T follicular helper cell (primary cell): ENCODE measurements around the gene KLK3.
"Not testable (repeated sequence)": the region's sequence is repeated elsewhere in the genome, so short reads cannot be mapped to it uniquely, and the experiment has no call there.

Source experiments
- DNase-seq: peaks from one replicate; pipeline ENCODE4 v3.0.0-alpha.2; 2020; ENCODE audit warnings: low read depth
- total RNA-seq, 2 experiments: gene quantifications; one replicate each; lab custom pipeline; 2026; lab: John Stamatoyannopoulos, UW

Gene KLK3
- 0 reads per million in 2 experiments for total RNA-seq

DNA sequence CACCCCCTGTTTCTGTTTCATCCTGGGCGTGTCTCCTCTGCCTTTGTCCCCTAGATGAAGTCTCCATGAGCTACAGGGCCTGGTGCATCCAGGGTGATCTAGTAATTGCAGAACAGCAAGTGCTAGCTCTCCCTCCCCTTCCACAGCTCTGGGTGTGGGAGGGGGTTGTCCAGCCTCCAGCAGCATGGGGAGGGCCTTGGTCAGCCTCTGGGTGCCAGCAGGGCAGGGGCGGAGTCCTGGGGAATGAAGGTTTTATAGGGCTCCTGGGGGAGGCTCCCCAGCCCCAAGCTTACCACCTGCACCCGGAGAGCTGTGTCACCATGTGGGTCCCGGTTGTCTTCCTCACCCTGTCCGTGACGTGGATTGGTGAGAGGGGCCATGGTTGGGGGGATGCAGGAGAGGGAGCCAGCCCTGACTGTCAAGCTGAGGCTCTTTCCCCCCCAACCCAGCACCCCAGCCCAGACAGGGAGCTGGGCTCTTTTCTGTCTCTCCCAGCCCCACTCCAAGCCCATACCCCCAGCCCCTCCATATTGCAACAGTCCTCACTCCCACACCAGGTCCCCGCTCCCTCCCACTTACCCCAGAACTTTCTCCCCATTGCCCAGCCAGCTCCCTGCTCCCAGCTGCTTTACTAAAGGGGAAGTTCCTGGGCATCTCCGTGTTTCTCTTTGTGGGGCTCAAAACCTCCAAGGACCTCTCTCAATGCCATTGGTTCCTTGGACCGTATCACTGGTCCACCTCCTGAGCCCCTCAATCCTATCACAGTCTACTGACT lies at the start of gene KLK3:
Gene KLK3, plus strand, starts transcription at position 280 of the 775 bp plus-strand sequence. Its CDS starts 41 bp downstream, at position 321.
- DNase-seq, result no peak

DNA sequence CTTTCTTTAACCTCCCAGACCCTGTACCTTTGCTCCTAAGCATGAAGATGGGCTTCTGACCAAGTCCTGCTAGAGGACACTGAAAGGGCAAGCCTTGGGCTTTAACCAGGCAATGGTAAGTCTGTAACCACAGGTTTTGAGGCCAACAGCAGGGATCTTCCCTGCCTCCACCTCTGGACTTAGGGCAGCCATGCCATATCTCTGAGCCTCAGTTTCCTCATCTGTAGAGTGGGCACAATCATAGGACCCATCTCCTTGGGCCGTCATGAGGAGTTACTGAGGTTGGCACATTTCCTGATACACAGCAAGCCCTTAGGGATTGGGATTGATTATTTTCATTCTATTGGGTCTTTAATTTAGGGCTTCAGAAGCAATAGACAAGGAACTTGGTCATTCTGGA lies 45.9 kb upstream of the KLK3 start:
- no peak for DNase-seq

DNA sequence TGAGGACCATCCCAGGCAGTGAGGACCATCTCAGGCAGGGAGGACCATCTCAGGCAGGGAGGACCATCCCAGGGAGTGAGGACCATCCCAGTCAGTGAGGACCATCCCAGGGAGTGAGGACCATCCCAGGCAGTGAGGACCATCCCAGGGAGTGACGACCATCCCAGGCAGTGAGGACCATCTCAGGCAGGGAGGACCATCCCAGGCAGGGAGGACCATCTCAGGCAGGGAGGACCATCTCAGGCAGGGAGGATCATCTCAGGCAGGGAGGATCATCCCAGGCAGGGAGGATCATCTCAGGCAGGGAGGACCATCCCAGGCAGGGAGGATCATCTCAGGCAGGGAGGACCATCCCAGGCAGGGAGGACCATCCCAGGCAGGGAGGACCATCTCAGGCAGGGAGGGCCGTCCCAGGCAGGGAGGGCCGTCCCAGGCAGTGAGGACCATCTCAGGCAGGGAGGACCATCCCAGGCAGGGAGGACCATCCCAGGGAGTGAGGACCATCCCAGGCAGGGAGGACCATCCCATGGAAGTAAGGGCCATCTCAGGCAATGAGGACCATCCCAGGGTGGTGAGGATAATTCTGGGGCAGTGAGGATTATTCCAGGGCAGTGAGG lies 43.0 kb upstream of the KLK3 start:
- not testable (repeated sequence) for DNase-seq

DNA sequence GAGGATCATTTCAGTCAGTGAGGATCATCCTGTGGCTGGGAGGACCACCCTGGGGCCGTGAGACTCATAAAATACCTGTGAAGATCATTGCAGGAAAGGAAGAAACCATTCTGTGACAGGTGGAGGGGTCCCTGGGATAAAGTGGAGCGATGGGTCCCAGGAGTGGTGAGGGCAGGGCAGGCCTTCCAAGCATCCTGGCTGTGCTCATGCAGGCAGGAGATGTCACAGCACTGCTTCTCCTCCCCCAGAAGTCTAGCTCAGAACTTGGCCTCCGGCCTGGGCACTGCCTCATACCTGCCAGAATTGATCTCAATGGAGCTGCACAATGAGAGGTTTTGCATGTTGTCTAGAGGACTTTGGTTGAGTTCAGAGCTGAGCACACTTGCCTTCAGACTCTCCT lies 42.2 kb upstream of the KLK3 start:
- no peak for DNase-seq

DNA sequence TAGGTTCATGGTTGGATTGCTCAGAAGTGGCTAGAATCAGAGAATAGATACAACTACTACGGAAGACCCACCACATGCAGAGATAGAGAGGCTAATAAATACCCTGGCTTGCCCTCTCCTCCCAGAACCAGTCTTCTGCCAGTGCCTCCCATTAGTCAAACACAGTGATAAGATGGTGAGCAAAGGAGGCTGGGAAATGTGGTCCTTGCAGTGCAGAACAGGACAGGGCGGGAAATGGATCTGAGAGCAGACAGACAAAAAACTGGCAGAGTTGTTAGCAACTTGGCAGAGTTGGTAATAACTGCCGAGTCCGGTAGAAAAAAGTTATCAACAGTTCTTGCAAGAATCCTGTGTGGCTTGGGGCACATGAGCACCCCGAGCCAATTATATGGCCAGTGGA lies 39.8 kb upstream of the KLK3 start:
- DNase-seq, result no peak

DNA sequence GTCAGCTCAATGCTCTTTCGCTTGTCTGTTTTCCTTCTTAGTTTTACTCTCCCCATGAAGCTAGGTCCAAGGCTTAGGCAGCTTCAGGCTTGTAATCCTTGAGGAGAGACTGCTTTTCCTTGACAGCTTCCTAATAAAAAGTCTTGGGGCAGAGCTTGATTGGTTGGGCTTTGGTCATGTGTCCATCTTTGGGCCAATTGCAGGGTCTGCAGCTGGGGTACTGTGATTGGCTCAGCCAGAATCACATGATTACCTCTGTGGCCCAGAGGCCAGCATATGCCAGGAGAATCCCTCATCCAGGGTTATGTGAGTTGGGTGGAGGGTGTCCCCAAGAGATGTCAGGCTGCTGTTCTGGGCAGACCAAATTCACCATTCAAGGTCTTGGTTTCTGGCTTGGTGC lies 39.3 kb upstream of the KLK3 start:
- no peak for DNase-seq

DNA sequence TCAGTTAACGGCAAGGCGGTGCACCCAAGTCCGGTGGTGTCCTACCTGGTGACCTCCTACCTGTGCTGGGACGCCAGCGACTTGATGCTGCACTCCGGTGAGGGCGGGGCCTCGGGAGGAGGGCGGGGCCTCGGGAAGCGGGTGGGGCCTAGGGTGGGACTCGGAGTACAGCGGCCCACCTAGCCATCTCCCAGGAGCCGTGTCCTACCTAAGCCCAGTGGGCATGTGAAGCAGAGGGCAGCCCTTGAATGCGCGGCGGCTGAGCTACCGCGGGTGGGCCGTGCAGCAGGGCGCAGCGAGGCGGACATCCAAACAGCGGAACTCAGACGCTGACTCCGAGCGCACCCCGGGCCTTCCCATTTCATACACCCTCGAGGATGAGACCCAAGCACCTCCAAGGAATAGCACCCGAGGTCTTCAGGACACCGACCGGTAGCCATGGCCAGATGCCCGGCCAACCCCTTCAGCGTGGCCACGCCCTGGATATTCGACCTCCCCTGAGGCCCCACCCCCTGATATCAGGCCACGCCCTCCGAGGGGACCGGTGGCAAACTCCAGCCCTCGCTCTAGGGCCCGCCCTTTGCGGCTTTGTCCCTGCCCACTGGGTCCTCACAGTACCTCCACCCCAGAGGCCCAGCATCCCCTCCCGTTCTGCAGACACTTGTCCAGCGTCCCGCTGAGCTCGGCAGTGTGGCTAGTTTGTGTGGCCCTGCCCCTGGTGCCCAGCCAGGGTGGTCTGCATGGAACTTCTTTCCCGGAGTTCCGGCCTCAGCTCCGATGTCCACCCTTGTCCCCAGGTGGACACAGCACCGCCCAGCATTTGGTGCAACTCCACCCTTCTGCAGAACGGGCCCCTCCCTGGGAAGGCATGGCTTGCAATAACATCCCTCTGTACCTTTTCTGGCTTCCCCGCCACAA lies 36.5 kb upstream of the KLK3 start:
- DNase-seq, result no peak

DNA sequence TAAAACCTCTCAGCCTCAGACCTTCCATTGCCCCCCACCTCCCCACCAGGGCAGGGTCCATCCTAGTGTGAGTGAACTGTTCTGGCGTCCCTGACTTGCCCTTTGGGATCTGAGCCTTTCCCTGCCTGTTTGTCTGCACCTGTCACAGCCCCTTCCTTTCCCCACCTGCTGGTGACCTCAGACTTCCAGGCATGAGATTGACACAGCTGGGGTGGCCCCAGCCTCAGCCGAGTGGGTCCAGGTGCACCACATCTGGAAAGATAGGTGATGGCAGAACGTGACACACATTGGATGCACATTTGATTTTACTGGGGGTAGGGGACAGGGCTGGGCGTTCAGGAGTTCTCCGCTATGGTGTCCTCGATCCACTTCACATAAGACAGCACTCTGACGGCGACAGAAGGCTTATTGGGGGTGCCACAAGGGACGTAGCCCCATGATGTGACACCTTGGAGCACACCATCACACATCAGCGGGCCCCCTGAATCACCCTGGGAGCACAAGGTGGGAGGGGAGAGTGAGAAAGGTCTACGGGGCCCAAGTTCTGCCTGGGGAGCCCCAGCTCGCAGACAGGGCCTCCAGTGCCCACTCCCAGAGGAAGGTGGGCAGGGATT lies 35.7 kb upstream of the KLK3 start:
- DNase-seq, result no peak

DNA sequence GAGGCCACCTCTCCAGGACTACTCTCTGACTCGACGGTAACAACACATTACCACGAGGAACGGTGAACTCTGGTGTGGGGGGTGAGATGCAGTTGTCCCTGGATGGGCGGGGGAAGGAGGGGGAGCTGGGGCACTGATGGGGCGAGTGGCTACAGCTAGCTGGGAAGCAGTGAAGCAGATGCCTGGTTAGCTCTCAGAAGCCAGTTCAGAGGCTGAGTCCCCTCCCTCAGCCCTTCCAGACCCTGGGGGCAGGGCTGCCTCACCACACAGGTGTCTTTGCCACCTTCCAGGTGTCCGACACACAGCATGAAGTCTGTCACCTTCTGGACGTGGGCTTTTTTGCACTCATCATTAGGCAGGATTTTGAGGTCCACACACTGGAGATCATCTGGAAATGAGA lies 35.1 kb upstream of the KLK3 start:
- DNase-seq, result no peak

DNA sequence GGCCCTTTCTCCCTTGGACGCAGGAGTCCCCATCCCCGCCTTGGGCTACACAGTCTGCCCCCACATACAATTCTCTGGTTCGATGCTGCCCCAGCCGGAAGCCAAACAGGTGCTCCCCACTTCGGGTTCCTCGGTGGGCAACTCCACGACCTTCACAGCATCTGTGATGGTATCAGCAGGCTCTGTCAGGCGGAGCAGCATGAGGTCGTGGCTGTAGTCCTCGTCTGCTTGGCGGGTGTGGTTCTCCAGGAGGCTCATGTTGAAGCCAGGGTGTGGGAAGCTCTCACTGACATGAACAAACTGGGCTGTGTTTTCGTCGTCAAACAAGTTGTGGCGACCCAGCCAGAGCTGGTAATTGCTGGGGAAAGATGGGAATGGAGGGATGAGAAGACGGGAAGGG lies 34.6 kb upstream of the KLK3 start:
- no peak for DNase-seq

DNA sequence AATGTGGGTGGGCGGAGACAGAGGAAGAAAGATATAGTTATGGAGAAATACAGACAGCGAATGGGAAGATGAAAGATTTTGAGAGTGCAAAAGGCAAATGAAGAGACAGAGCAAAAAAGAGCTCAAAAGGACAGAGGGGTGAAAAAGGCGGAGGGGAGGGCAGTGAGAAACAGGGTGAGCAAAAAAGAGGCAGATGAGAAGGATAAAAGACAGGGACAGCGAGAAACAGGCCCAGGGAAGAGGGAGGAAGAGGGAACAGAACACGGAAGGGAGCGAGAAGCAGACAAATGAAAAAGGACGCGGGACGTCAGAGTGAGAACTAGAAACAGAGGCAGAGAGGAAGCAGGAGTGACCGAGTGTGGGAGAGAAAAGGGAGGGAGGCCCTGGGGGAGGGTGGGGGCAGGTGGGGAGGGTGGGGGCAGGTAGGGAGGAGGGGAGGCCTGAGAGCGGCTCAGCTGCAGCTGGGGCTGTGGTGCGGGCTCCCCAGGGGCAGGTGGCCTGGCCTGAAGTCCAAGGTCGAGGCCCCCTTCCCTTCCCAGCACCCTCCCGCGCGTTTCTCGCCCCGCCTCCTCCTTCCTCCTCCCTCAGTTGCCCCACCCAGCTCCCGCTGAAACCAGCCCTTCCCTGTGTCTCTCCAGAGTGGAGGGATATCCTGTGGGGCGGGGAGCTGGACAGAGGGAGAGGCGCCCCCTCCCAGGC lies 34.0 kb upstream of the KLK3 start:
- no peak for DNase-seq

DNA sequence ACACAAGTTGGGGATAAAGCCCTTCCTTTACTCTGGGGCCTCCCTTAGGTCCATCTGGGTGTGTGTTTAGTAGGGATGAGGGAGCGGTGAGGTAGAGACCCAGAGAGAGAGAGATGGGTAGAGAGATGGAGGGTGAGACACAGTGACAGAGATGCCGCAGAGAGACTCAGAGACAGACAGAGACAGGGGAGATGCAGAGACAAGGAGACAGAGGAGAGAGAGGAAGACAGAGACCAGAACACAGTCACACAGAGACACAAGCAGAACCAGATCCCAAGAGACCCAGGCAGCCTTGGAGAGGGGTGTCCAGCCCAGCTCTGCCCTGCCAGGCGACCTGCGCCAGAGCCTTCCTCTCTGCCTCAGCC lies 33.5 kb upstream of the KLK3 start:
- DNase-seq, result no peak

DNA sequence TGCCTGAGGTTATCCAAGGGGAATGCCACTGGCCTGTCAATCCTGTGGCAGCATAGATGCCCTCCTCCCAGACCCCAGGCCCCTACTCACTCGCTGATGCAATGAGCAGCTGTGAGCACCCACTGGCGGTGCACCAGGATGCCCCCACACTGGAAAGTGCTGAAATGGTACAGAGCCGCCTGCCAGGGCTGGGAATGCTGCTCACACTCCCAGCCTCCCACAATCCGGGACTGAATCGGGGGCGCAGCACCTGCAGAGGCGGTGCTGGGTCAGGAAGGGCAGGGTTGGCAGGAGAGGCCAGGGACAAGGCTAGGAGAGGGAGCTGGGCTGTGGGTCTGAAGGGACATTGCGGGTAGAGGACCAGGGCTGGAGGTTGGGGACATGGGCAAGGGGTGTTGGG lies 33.1 kb upstream of the KLK3 start:
- DNase-seq, result no peak

DNA sequence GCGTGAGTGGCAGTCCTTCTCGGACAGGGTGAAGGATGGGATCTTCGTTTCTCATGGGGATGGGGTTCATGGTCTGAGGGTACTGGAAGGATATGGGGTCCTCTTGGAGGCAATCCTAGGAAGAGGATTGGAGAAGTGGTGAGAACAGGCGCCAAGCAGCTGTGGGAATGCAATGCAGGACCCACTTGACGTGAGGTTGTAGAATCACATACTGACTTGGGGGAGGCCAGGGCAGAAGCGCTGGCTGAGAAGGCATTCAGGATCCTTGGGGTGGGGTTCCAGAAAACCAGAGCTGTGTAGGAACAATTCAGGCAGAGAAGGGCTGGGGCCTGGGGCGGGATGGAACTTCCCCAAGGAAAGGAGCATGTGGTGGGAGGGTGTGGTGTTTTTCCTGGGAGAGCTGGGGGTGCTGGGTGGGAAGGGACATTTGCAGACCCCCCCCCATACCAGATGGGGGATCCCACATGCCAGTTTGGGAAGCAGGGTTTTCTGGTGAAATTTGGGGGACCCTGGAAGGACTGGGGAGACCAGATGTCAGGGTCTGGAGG lies 32.0 kb upstream of the KLK3 start:
- DNase-seq, result no peak

DNA sequence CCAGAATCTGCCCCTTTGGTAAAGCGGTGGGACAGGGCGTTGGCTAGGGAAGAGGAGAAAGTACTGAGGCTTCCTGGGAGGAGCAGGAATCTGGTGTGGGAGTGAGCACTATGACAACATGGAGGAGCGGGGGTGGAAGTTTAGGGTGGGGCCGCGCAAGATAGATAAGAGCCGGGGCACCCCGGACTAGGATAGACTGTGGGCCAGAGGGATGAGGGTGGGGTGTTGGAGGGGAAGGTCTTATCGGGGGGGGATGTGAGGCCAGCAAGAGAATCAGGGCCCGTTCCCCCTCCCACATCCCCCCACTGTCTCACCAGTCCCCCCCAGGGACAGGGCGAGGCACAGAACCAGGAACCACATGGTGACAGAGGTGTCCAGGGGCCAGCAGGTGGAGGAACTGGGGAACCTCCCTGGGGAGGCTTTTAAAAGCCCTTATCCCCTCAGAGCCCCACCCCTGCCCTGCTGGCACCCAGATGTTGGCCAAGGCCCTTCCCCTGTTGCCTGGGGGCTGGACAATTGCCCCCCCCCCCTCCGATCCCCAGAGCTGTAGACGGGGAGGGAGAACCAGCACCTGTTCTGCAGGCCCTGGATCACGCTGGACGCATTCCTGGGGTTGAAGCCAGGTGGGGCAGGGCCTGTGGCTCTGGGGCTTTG lies 31.2 kb upstream of the KLK3 start, which contains the start of gene KLK1:
Gene KLK1, minus strand, starts transcription at position 399 of the 654 bp plus-strand sequence. Its CDS starts 39 bp downstream, at position 360.
- no peak for DNase-seq

DNA sequence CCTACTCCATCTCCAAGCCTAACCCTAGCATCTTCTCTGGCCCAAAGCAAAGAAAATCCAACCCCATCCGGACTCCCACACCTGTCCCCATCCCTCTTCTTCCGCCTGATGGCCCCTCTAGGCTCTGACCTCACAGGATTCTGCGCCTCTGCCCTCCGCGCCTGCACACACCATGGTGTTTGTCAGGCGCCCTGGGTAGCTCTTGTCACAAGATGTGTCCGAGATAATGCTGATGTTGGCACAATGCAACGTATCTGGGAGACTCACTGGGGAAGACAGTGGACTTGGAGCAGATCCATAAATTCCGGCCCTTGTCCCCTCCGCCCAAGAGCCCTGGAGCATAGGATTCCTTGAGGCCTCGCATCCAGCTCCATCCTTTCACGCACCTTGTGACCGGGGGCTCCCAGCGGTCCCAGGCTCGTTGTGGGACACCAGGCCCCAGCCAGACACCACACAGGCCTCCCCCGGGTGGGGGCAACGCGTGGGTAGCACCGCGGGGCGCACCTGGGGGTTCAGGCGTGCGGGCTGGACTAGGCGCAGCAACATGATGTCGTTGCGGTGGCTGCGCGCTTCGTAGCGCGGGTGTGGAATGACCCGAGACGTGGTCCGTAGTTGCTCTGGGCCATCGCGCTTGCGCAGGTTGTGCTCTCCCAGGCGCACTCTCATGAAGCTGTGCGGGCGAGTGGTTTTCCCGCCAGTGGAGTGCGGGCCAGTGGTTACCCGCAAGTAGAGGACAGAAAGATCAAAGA lies 28.0 kb upstream of the KLK3 start:
- DNase-seq, result no peak

DNA sequence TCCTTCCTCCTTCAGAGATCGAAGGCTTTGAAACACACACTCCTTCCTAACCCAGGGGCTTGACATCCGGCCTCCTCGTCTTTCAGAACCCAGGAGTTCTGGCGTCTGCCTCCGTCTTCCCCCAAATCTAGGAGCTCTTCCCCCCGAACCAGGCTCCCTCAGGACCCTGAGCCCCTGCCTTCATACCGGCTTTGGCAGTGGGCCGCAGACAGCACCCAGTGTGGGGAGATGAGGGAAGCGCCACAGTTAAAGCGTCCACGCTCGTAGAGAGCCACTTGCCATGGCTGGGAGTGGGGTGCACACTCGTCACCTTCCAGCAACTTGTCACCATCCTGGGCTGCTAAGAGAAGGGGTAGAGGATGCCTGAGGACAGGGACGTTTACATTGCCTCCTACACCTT lies 27.2 kb upstream of the KLK3 start:
- no peak for DNase-seq

DNA sequence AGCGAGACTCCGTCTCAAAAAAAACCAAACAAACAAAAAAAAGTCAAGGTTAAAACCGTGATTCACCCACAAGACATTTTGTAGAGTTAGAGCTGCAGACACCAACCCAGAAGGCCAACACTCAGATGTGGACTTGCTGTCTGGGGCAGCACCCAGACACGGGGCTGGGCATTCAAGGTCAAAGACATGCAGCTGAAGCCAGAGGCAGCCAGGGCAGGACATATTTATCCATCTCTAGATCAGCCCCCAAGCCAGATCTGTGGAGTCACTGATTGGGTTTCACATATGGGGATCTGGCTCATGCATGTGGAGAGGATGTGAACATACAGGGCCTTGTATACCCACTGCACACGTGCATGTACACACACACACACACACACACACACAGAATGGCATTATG lies 24.9 kb upstream of the KLK3 start:
- DNase-seq, result no peak

DNA sequence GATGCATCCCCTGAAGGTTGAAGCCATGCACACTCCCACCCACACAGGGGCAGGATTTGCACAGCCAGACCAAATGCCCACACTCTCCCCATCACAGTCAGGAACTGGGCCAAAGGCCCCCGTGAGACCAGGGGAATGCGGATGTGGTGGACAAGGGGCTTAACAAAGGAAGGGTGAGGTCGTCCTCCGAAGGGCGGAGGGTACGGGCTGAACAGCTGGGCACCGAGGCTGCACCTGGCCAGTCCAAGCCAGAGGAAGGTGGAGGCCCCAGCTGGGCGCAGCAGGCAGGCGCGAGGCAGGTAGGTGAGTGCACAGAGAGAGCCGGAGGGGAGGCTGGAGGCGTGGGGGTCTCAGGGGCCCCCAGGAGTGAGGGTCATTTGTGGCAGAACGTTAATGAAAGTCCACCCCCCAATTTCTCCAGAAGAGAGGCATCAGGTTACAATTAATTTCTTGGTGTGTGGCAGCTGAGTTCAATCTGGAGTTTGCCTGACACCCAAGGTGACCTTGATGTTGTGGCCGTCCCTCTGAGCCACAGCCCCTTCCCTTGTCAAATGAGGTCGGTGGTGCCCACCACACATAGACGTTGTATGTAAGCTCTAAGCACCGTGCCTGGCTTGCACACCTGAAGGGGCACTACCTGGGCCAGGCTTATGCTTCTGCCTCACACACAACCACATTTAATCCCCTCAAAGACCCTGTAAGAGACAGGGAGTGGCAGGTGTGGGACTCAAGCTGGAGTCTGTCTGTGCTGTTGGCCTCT lies 24.3 kb upstream of the KLK3 start:
- DNase-seq, result no peak
